ENCODE measurements around the gene TSPYL1. TPM values are rescaled to one million over a fixed set of nuclear protein-coding genes. Genes with fewer than 3 reads are reported as not detected.

TSPYL1 gene
- total RNA-seq, 2 experiments from 2014 or later, result 59.9 to 66.8 TPM

DNA sequence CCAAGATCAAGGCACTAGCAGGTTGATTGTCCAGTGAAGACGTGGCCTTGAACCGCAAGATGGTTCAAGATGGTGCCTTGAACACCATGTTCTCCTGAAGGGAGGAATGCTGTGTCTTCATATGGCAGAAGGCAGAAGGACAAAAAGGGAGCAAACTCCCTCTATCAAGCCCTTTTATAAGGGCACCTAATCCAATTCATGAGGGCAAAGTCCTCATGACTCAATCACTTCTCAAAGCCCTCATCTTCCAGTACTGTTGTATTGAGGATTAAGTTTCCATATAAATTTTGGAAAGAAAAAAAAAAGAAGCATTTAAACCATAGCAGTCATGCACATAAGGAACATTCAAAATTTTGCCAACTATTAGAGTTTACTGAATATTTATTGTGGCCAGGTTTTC, 29.9 kb upstream of the TSPYL1 start:
- H3K9me3 Mint-ChIP-seq, result peaks cover 3% of the 10 kb centered on the region
- ATAC-seq (ENCODE audit: low read depth) (no peak), DNase-seq (no peak)
- no peaks in the 10 kb centered on the region for H3K4me1 Mint-ChIP-seq
- H3K27me3 Mint-ChIP-seq, result peaks cover 2% of the 10 kb centered on the region
- H3K36me3 Mint-ChIP-seq, result peaks cover 2% of the 10 kb centered on the region
- no peak overlapping the region for H3K4me3 Mint-ChIP-seq
- no peak overlapping the region for H3K27ac Mint-ChIP-seq
- POLR2A ChIA-PET, result no interaction called here

DNA sequence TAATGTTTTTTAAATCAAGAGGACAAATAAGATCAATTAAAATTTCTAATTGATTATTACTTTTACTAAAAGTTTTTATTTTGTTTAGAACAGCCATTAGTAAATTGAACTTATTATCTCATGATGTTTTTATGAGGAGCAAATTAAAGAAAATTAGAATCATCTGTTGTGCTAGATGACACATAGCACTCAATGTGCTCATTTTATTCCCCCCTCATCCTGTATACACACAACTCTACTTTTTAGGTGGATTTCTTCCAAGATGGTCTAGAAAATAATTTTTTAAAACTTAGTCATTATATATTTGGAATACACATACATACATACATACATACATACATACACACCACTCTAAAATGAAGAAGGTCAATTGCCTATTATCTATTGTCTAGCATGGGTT, 29.3 kb upstream of the TSPYL1 start:
- H3K27me3 Mint-ChIP-seq, result no peaks in the 10 kb centered on the region
- DNase-seq, result no peak
- no peak for ATAC-seq (ENCODE audit: low read depth)
- no peak overlapping the region for H3K27ac Mint-ChIP-seq
- peaks cover 3% of the 10 kb centered on the region for H3K9me3 Mint-ChIP-seq
- H3K36me3 Mint-ChIP-seq, result peaks cover 2% of the 10 kb centered on the region
- H3K4me3 Mint-ChIP-seq, result no peak overlapping the region
- POLR2A ChIA-PET, result no interaction called here
- no peaks in the 10 kb centered on the region for H3K4me1 Mint-ChIP-seq

DNA sequence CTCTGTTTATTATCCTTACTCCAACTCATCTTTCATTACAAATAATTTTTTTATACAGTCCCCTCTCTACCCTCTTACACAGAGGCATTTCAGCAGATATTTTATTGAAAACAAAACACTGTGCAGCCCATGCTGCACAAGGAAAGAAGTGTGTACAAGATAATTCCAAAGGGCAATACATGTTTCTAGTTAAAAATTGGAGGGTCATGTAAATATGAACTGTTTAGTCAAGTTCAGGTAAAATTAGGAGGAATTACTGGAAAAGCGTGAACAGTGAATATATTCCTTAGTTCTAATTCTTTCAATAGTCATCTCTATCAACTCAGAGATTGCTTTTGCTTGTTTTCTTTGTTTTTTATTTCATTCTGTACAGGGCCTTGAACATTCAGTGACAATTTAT, 27.9 kb upstream of the TSPYL1 start:
- POLR2A ChIA-PET, result no interaction called here
- H3K36me3 Mint-ChIP-seq, result peaks cover 2% of the 10 kb centered on the region
- H3K9me3 Mint-ChIP-seq, result peaks cover 3% of the 10 kb centered on the region
- no peak overlapping the region for H3K27ac Mint-ChIP-seq
- no peaks in the 10 kb centered on the region for H3K27me3 Mint-ChIP-seq
- H3K4me3 Mint-ChIP-seq, result no peak overlapping the region
- no peaks in the 10 kb centered on the region for H3K4me1 Mint-ChIP-seq
- ATAC-seq (ENCODE audit: low read depth) (no peak), DNase-seq (no peak)

DNA sequence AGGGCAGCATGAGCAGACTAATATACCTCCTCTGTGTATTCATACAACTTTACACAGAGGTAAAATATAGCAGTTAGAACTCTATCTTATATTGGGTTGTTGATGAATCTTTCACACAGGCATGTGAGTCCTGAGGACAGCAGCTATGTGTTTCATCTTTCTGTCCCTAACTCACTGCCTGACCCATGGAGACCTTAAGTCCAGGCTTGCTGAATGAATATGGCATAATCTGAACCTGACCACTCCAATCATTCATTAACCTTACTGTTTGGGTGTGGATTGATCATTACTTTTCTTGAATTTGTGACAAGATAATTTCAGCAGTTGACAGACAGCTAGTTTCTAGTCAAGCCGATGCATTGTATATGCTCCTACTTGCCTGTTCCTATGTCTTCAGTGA, 27.3 kb upstream of the TSPYL1 start:
- DNase-seq, result no peak
- POLR2A ChIA-PET, result no interaction called here
- H3K4me1 Mint-ChIP-seq, result no peaks in the 10 kb centered on the region
- H3K36me3 Mint-ChIP-seq, result peaks cover 2% of the 10 kb centered on the region
- ATAC-seq (ENCODE audit: low read depth), result no peak
- H3K27ac Mint-ChIP-seq, result no peak overlapping the region
- H3K27me3 Mint-ChIP-seq, result no peaks in the 10 kb centered on the region
- H3K9me3 Mint-ChIP-seq, result peaks cover 5% of the 10 kb centered on the region
- no peak overlapping the region for H3K4me3 Mint-ChIP-seq

DNA sequence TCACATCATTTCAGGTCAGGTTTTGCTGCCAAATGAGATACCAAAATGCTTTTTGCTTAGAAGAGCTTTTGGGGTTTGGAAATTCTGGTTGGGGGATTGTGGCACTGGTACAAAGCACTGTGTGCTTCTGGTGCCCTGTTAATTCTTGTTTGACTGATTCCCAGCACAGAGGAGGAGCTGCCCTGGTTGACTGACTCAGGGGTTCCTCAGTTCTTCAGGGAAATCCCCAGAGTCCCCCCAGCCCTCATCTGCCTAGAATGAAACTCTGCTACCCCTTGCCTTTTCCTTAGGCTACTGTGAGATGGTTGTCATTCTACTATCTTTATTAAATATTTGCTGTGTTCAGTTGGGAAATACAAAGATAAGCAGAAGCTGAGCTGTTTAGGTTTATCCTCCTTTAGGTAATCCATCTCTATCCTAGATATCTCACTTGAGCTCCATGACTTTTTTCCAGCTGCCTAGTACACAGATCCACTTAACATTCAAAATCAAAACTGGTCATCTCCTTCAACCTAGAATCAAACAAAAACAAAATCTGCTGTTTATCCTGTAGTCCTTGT, 24.9 kb upstream of the TSPYL1 start:
- ATAC-seq (ENCODE audit: low read depth) (no peak), DNase-seq (no peak)
- Mint-ChIP-seq H3K36me3 (no peaks in the 10 kb centered on the region), H3K4me1 (no peaks in the 10 kb centered on the region), H3K27ac (no peak overlapping the region), H3K27me3 (no peaks in the 10 kb centered on the region), H3K4me3 (no peak overlapping the region), H3K9me3 (peaks cover 1% of the 10 kb centered on the region)
- POLR2A ChIA-PET, result no interaction called here

DNA sequence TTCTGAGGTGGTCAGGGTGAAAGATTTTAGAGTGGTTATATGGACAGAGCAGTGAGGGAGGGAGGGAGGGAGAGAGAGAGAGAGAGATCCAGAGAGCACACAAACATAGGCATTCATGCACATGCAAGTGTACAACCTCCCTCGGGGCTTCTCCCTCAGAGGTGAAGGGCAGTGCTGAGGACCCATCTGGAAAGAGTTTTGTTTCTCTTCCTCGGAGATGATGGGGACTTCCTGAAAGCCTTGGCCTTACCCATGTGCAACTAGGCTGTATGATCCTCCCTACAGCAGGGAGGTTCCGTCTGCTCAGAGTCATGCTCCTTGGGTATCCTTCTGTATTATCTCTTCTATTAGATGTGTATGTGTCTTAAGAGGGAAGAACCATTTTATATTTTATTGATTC, 21.4 kb upstream of the TSPYL1 start:
- H3K9me3 Mint-ChIP-seq, result peaks cover 5% of the 10 kb centered on the region
- no peak overlapping the region for H3K27ac Mint-ChIP-seq
- no peaks in the 10 kb centered on the region for H3K36me3 Mint-ChIP-seq
- no peak for DNase-seq
- no peak overlapping the region for H3K4me3 Mint-ChIP-seq
- H3K4me1 Mint-ChIP-seq, result no peaks in the 10 kb centered on the region
- POLR2A ChIA-PET, result no interaction called here
- no peak for ATAC-seq (ENCODE audit: low read depth)
- no peaks in the 10 kb centered on the region for H3K27me3 Mint-ChIP-seq

DNA sequence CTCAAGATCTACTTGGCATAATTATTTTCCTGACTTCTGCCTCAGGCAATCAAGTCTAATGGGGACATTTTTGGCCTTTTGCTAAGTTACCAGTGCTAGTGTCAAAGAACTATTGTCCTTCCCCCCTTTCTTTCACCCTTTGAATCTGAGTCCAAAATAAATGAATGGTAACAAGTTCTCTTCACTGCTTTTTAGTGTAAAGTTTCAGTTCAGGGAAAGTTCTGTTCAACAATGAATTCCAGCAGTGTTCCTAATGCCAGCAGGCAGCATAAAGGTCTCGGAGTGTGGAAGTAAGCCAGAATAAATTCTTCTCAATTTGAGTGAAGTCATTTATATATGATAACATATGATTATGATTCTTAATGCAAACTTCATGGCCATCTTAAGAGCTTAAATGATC, 20.8 kb upstream of the TSPYL1 start:
- ATAC-seq (ENCODE audit: low read depth) (no peak), DNase-seq (no peak)
- no peaks in the 10 kb centered on the region for H3K36me3 Mint-ChIP-seq
- no peaks in the 10 kb centered on the region for H3K27me3 Mint-ChIP-seq
- H3K4me1 Mint-ChIP-seq, result no peaks in the 10 kb centered on the region
- POLR2A ChIA-PET, result no interaction called here
- peaks cover 5% of the 10 kb centered on the region for H3K9me3 Mint-ChIP-seq
- H3K27ac Mint-ChIP-seq, result no peak overlapping the region
- no peak overlapping the region for H3K4me3 Mint-ChIP-seq

DNA sequence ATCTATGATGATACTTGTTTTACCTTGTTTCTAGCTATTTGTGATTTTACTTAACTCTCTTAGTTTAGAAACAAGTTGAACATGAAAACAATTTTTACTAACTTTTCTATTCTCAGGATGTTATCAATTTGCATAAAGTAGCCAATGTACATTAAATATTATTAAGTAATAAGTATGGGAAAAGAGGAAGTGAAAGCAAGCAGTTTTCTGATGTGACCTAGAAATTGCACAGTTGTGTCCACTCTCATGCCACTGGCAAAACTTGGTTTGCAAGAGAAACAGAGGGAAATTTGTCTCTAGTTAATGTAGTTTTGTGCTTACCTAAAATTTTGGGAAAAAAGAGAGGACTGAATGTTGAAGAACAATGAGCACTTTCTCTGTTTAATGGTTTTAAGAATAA, 19.2 kb upstream of the TSPYL1 start:
- Mint-ChIP-seq H3K9me3 (peaks cover 5% of the 10 kb centered on the region), H3K27me3 (no peaks in the 10 kb centered on the region), H3K27ac (no peak overlapping the region), H3K4me3 (no peak overlapping the region), H3K36me3 (no peaks in the 10 kb centered on the region), H3K4me1 (no peaks in the 10 kb centered on the region)
- no peak for DNase-seq
- ATAC-seq (ENCODE audit: low read depth), result no peak
- POLR2A ChIA-PET, result no interaction called here

DNA sequence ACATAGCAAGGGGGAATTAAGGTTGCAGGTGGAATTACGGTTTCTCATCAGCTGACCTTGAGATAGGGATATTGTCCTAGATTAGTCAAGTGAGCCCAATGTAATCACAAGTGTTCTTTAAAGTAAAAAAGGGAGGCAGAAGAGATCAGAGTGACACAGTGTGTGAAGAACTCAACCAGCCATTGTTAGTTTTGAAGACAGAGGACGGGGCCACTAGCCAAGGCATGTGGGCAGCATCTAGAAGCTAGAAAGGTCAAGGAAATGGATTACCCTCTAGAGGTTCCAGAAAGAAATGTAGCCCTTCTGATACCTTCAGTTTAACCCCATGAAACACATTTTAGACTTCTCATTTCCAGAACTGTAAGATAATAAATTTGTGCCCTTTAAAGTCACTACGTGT, 18.5 kb upstream of the TSPYL1 start:
- peaks cover 5% of the 10 kb centered on the region for H3K9me3 Mint-ChIP-seq
- H3K4me1 Mint-ChIP-seq, result no peaks in the 10 kb centered on the region
- ATAC-seq (ENCODE audit: low read depth) (no peak), DNase-seq (no peak)
- POLR2A ChIA-PET, result no interaction called here
- H3K4me3 Mint-ChIP-seq, result no peak overlapping the region
- H3K27ac Mint-ChIP-seq, result no peak overlapping the region
- no peaks in the 10 kb centered on the region for H3K36me3 Mint-ChIP-seq
- H3K27me3 Mint-ChIP-seq, result no peaks in the 10 kb centered on the region

DNA sequence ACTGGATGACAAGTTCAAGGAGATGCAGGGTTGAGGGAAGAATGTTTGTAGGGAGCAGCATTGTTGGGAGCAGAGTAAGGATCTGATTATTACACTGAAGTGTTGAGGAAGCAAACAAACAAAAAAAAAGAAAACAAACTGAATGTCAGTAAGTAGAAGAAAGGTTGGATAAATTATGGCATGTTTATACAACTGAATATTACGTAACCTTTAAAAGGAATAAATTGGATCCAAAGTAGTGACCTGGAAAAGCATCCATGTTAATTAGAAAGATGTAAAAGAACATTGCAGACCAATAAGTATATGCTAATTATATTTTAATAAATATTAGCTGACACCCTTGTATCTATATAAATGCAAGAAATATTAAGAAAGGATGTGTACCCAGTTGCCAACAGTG, 12.8 kb upstream of the TSPYL1 start:
- Mint-ChIP-seq H3K27ac (no peak overlapping the region), H3K36me3 (no peaks in the 10 kb centered on the region), H3K4me3 (no peak overlapping the region), H3K9me3 (no peaks in the 10 kb centered on the region), H3K27me3 (no peaks in the 10 kb centered on the region), H3K4me1 (no peaks in the 10 kb centered on the region)
- DNase-seq (no peak), ATAC-seq (ENCODE audit: low read depth) (no peak)
- POLR2A ChIA-PET, result no interaction called here

DNA sequence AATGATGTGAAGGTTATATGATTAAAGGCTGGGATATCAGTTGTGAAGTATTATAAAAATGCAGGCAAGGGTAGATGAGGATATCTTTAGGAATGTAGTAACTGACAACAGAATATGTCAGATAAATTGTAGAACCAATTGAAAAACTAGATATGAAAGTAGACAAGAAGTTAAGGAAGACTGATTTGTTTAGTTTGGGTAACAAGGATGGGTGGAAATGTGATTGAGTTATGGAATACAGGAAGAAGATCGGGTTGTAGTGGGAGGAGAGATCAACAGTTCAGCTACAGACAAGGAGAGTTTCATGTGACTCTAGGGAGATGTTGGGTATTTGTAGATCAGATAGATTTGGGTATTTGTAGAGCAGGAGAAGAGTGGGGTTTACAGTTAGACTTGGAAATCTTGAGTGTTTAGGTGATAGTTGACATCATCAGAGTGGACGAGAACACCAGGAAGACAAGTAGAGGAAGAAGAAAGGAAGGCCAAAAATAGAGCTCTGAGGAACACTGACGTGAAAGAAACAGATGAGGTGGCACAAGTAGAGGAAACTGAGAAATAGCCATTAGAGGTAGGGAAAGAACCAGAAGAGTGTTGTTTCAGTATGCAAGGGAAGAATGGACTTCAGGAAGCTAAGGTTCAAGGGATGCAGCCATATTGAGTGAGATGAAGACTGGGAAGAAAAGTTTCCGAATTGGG, 12.1 kb upstream of the TSPYL1 start:
- H3K36me3 Mint-ChIP-seq, result no peaks in the 10 kb centered on the region
- H3K4me3 Mint-ChIP-seq, result no peak overlapping the region
- no peaks in the 10 kb centered on the region for H3K9me3 Mint-ChIP-seq
- POLR2A ChIA-PET, result no interaction called here
- no peaks in the 10 kb centered on the region for H3K27me3 Mint-ChIP-seq
- DNase-seq (no peak), ATAC-seq (ENCODE audit: low read depth) (no peak)
- no peak overlapping the region for H3K27ac Mint-ChIP-seq
- H3K4me1 Mint-ChIP-seq, result no peaks in the 10 kb centered on the region

DNA sequence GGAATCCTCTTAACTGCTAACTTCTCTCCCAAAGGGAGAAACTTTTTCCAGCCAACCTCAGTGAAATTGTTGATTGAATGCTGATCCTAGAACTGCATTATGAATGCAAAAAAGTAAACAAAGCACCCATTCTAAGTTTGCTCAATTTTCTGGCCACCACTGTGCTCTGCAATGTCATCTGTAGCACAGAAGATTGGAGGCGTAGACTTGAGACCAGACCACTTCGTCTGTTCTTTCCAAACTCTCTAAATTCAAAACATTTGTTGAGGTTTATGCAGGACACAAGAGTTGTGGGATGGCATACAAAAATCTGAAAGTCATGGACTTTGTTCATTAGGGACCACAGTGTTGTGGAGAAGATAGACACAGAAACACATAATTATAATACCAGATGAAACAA, 11.1 kb upstream of the TSPYL1 start:
- DNase-seq (no peak), ATAC-seq (ENCODE audit: low read depth) (no peak)
- Mint-ChIP-seq H3K9me3 (no peaks in the 10 kb centered on the region), H3K4me1 (no peaks in the 10 kb centered on the region), H3K27me3 (no peaks in the 10 kb centered on the region), H3K27ac (no peak overlapping the region), H3K36me3 (no peaks in the 10 kb centered on the region), H3K4me3 (no peak overlapping the region)
- POLR2A ChIA-PET, result no interaction called here

DNA sequence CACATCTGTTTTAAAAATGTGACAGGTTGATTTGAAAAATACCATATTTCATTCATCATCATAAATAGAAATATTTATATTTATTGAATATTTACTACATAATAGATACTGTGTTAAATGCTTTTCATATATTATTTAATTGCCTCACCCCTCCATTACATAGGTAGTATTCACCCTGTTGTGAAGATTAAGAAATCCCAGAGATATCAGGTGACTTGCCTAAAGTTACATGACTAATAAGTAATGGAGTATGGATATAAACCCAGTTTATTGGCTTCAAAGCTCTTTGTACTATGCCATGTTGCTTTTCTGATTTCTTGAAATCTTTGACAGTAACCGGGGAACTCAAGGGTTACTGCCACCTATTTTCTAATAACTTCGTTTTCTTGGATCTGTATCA, 10.1 kb upstream of the TSPYL1 start:
- H3K27ac Mint-ChIP-seq, result no peak overlapping the region
- no peak for DNase-seq
- H3K9me3 Mint-ChIP-seq, result no peaks in the 10 kb centered on the region
- H3K36me3 Mint-ChIP-seq, result no peaks in the 10 kb centered on the region
- POLR2A ChIA-PET, result no interaction called here
- no peak for ATAC-seq (ENCODE audit: low read depth)
- no peaks in the 10 kb centered on the region for H3K4me1 Mint-ChIP-seq
- H3K27me3 Mint-ChIP-seq, result no peaks in the 10 kb centered on the region
- no peak overlapping the region for H3K4me3 Mint-ChIP-seq

DNA sequence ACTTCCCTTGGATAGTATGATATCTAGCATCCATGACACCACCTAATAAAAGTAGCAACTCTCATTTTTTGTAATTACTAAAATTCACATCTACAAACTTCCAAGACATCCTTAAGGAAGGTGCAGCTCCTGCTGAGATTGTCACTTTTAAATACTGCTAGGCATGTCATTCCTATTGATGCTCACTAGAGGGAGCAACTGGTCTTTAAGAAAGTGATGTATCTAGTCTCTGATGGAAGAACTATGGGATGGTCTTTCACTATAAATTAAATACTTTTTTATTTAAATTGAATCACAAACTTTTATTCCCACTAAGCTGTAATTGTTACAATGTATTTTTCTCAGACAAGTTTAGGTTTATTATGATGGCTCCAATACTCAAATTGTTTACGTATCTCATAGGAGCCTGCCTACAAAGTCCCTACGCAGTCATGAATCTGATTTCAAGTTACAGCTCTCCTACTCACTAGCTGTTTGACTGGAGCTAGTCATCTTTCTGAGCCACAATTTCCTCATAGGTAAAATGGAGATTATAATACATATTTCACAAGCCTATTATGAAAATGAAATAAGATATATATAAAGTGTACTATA, 8.1 kb upstream of the TSPYL1 start:
- H3K27ac Mint-ChIP-seq, result no peak overlapping the region
- ATAC-seq (ENCODE audit: low read depth) (peak; percentile 60), DNase-seq (no peak)
- no peaks in the 10 kb centered on the region for H3K9me3 Mint-ChIP-seq
- POLR2A ChIA-PET, result no interaction called here
- no peak overlapping the region for H3K4me3 Mint-ChIP-seq
- H3K27me3 Mint-ChIP-seq, result no peaks in the 10 kb centered on the region
- no peaks in the 10 kb centered on the region for H3K4me1 Mint-ChIP-seq
- no peaks in the 10 kb centered on the region for H3K36me3 Mint-ChIP-seq

Data from activated naive CD8-positive, alpha-beta T cell treated with anti-CD3 and anti-CD28 coated beads, Interleukin-2, amount 10 ng/mL, durations not matched to agents 7 days and 5 days (primary cell).